K562 (cell line): ENCODE data around the gene TPK1.

Source experiments
- ZNF24 ChIP-seq: fragments of 450-650 bp; IDR thresholded peaks from 2 replicates; pipeline ENCODE4 v1.6.1; 2016
- ZNF41 ChIP-seq: fragments of 250-450 bp; sonication (Bioruptor Pico); conservative IDR thresholded peaks from 2 replicates; pipeline ENCODE4 v1.4.0; 2020; ENCODE audit warnings: mild to moderate bottlenecking
- TF ChIP-seq, protein P1 (sequence below), 2 experiments: fragments of 450-650 bp; conservative IDR thresholded peaks; 2 replicates each; pipeline ENCODE4 v1.6.1; 2017; ENCODE audit warnings: mild to moderate bottlenecking in 2 of 2, moderate library complexity in 2 of 2

DNA sequence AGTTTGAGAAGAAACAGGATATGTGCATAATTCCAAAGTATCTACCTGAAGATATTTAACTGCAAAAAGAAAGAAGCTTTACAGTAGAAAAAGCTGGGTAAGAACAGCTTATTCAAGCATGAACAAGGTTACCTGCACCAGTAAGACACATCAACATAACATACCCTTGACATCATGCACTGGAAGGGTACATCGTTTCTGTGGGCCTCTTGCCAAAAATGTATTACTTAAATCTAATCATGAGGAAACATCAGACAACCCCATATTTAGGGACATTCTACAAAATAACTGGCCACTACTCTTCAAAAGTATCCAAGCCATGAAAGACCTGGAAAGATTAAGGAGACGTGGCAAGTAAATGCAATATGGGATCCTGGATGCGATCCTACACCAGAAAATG, 18.9 kb downstream of the TPK1 start:
- TF ChIP-seq ZNF41 = no peak
- TF ChIP-seq, protein P1, sequence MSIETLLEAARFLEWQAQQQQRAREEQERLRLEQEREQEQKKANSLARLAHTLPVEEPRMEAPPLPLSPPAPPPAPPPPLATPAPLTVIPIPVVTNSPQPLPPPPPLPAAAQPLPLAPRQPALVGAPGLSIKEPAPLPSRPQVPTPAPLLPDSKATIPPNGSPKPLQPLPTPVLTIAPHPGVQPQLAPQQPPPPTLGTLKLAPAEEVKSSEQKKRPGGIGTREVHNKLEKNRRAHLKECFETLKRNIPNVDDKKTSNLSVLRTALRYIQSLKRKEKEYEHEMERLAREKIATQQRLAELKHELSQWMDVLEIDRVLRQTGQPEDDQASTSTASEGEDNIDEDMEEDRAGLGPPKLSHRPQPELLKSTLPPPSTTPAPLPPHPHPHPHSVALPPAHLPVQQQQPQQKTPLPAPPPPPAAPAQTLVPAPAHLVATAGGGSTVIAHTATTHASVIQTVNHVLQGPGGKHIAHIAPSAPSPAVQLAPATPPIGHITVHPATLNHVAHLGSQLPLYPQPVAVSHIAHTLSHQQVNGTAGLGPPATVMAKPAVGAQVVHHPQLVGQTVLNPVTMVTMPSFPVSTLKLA (conservative IDR thresholded peaks at IDR 0.05) = no peak
- no peak for TF ChIP-seq ZNF24
